ENCODE measurements around the gene FBXW5. TPM values are rescaled to one million over a fixed set of nuclear protein-coding genes. Genes with fewer than 3 reads are reported as not detected.
A peak's percentile ranks its signal among the peaks of the same experiment; 100 is the strongest.

The FBXW5 gene
- total RNA-seq, 1 experiment from 2014 or later = 72.6 TPM

DNA sequence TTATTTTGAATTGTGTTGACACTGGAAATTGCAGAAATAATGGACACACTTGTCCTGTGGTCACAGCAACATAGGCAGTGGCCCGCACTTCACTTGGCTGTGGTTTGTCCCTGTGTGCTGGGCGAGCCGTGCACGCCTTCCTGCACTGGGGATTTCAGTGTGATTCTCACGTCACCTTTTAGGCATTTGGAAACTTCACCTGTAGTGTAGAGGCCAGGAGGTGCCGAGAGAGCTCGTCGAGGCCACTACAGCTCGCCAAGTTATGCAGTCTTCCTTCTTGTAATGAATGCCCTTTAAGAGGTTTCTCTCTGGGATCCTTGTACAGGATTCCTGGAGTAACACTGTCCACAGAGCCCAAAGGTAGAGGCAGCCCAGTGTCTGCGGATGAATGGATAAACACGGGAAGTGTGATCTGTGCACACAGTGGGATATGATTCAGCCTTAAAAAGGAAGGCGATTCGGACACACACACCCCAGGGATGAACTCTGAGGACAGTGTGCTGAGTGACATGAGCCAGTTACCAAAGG lies 43.5 kb downstream of the FBXW5 start:
- H3K27me3 ChIP-seq (ENCODE audit: control insufficient read depth, insufficient read depth, low read length) = no peaks in the 10 kb centered on the region
- H3K4me1 ChIP-seq (ENCODE audit: control insufficient read depth, insufficient read depth, low read length) = peaks cover 49% of the 10 kb centered on the region
- H3K9me3 ChIP-seq (ENCODE audit: control insufficient read depth, insufficient read depth, low read depth, low read length) = no peaks in the 10 kb centered on the region
- H3K4me3 ChIP-seq (ENCODE audit: low read depth in 2 of 2, low read length in 2 of 2) = peak overlapping the region in 1 of 2 experiments; percentile 19; a peak in 2 of 4 replicates
- CTCF ChIA-PET = interaction anchor here (1.5 kb wide), 1 partner anchor 59 kb away, joined by 7 read pairs; the partner anchor contains the start of gene AJM1
- H3K36me3 ChIP-seq (ENCODE audit: control insufficient read depth, insufficient read depth, low read length) = peaks cover 6% of the 10 kb centered on the region; the same call in 1 of the 2 replicates
- ATAC-seq (peak; percentile 36), DNase-seq (ENCODE audit: low read depth, low spot score) (no peak)
- H3K27ac ChIP-seq (ENCODE audit: low read length) = peak overlapping the region; percentile 97
- in situ Hi-C loops (cut with HindIII; ENCODE audit: low pct_unique_long_range_greater_than_20kb, low sequenced_read_pairs) (no loop called here), intact Hi-C loops (cut with micrococcal nuclease; ENCODE audit: unreplicated experiment) (no loop called here)
- BruUV-seq (replicated peaks) = no TSS peak
- POLR2A ChIA-PET = interaction anchor here (0.5 to 0.6 kb wide), 2 partner anchors 18 to 22 kb away, joined by 6 to 10 read pairs; no protein-coding TSS in a partner anchor
- 0 out of 2 replicates have a peak, but pooled peaks have one; percentile 3 for TF ChIP-seq POLR2AphosphoS5 (IDR thresholded peaks at IDR 0.05; ENCODE audit: low read depth, low read length)
- no peak for TF ChIP-seq TCF7L2 (IDR thresholded peaks at IDR 0.05; ENCODE audit: low read depth, low read length)
- TF ChIP-seq, protein P1, sequence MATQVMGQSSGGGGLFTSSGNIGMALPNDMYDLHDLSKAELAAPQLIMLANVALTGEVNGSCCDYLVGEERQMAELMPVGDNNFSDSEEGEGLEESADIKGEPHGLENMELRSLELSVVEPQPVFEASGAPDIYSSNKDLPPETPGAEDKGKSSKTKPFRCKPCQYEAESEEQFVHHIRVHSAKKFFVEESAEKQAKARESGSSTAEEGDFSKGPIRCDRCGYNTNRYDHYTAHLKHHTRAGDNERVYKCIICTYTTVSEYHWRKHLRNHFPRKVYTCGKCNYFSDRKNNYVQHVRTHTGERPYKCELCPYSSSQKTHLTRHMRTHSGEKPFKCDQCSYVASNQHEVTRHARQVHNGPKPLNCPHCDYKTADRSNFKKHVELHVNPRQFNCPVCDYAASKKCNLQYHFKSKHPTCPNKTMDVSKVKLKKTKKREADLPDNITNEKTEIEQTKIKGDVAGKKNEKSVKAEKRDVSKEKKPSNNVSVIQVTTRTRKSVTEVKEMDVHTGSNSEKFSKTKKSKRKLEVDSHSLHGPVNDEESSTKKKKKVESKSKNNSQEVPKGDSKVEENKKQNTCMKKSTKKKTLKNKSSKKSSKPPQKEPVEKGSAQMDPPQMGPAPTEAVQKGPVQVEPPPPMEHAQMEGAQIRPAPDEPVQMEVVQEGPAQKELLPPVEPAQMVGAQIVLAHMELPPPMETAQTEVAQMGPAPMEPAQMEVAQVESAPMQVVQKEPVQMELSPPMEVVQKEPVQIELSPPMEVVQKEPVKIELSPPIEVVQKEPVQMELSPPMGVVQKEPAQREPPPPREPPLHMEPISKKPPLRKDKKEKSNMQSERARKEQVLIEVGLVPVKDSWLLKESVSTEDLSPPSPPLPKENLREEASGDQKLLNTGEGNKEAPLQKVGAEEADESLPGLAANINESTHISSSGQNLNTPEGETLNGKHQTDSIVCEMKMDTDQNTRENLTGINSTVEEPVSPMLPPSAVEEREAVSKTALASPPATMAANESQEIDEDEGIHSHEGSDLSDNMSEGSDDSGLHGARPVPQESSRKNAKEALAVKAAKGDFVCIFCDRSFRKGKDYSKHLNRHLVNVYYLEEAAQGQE (IDR thresholded peaks at IDR 0.05; ENCODE audit: insufficient read depth in 1 of 2, low read depth in 2 of 2, low read length in 1 of 2) = no peak
- TF ChIP-seq, protein P2, sequence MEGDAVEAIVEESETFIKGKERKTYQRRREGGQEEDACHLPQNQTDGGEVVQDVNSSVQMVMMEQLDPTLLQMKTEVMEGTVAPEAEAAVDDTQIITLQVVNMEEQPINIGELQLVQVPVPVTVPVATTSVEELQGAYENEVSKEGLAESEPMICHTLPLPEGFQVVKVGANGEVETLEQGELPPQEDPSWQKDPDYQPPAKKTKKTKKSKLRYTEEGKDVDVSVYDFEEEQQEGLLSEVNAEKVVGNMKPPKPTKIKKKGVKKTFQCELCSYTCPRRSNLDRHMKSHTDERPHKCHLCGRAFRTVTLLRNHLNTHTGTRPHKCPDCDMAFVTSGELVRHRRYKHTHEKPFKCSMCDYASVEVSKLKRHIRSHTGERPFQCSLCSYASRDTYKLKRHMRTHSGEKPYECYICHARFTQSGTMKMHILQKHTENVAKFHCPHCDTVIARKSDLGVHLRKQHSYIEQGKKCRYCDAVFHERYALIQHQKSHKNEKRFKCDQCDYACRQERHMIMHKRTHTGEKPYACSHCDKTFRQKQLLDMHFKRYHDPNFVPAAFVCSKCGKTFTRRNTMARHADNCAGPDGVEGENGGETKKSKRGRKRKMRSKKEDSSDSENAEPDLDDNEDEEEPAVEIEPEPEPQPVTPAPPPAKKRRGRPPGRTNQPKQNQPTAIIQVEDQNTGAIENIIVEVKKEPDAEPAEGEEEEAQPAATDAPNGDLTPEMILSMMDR (IDR thresholded peaks at IDR 0.05) = no peak

- no peaks in the 10 kb centered on the region for H3K27me3 ChIP-seq (ENCODE audit: control insufficient read depth, insufficient read depth, low read length)
- POLR2A ChIA-PET = interaction anchor here (0.6 kb wide), 1 partner anchor 19 kb away, joined by 10 read pairs; no protein-coding TSS in a partner anchor
- TF ChIP-seq SIN3A (IDR thresholded peaks at IDR 0.05; ENCODE audit: borderline replicate concordance, insufficient read depth, low read depth, low read length) (no peak), POLR2AphosphoS5 (IDR thresholded peaks at IDR 0.05; ENCODE audit: low read depth, low read length) (no peak), TCF7L2 (IDR thresholded peaks at IDR 0.05; ENCODE audit: low read depth, low read length) (no peak)
- TF ChIP-seq, protein P2 (IDR thresholded peaks at IDR 0.05) = no peak
- TF ChIP-seq, protein P1 (IDR thresholded peaks at IDR 0.05; ENCODE audit: insufficient read depth in 1 of 2, low read depth in 2 of 2, low read length in 1 of 2) = no peak
- ATAC-seq (no peak), DNase-seq (ENCODE audit: low read depth, low spot score) (no peak)
- no peaks in the 10 kb centered on the region for H3K9me3 ChIP-seq (ENCODE audit: control insufficient read depth, insufficient read depth, low read depth, low read length)
- H3K4me3 ChIP-seq (ENCODE audit: low read depth in 2 of 2, low read length in 2 of 2) = no peak overlapping the region
- peaks cover 6% of the 10 kb centered on the region; the same call in 1 of the 2 replicates for H3K36me3 ChIP-seq (ENCODE audit: control insufficient read depth, insufficient read depth, low read length)
- CTCF ChIA-PET = no interaction called here
- in situ Hi-C loops (cut with HindIII; ENCODE audit: low pct_unique_long_range_greater_than_20kb, low sequenced_read_pairs) = no loop called here
- H3K4me1 ChIP-seq (ENCODE audit: control insufficient read depth, insufficient read depth, low read length) = peaks cover 49% of the 10 kb centered on the region
- BruUV-seq (replicated peaks) = no TSS peak
- intact Hi-C loops (cut with micrococcal nuclease; ENCODE audit: unreplicated experiment) = no loop called here
- peak overlapping the region; percentile 97 for H3K27ac ChIP-seq (ENCODE audit: low read length)
Measured at GRCh38 chr9:136900556-136900955, 44.0 kb downstream of the FBXW5 start.
